K562 (cell line): ENCODE measurements around the gene GIPC3. TPM values are rescaled to one million over a fixed set of nuclear protein-coding genes. Genes with fewer than 3 reads are reported as not detected.

Source experiments
- ATAC-seq: fragments of 200-7000 bp; cut with Tn5 transposase; 3 replicates; pipeline ENCODE4 v1.9.1; 2020; ENCODE audit warnings: moderate library complexity
- BruUV-seq: library from RNA; stranded (reverse); fragments of 400-500 nt; replicated peaks from 2 replicates; lab custom pipeline; 2021; lab: Mats Ljungman, UMichigan
- CTCF ChIA-PET: fragments of 300-600 bp; formaldehyde crosslinking; extraction: SDS; loops from one replicate; lab custom pipeline; 2021; ENCODE audit warnings: low intra/inter-chr PET ratio; lab: Yijun Ruan, JAX
- POLR2A ChIA-PET: fragments of 300-600, 350-650 bp; sonication (Branson Sonifier 250); formaldehyde crosslinking; extraction: SDS; loops from one replicate; lab custom pipeline; 2021; ENCODE audit warnings: antibody characterized with exemption, inconsistent platforms; lab: Yijun Ruan, JAX
- DNase-seq, 4 experiments: peaks; one replicate each; pipeline versions ENCODE4 v3.0.0 to v3.0.0-alpha.2; 2011 to 2018; ENCODE audit warnings: low spot score in 3 of 4, mixed read lengths in 3 of 4; ENCODE audit errors: extremely low read depth in 1 of 4
- FAIRE-seq: peaks from 2 replicates; lab custom pipeline; 2011; peaks lifted over from hg19 to GRCh38; lab: Jason Lieb, UNC
- H2AFZ ChIP-seq: 2 replicates; pipeline ENCODE4 v1.6.0; 2011; ENCODE audit warnings: low read depth, low read length, control low read depth, inconsistent platforms
- H3K27ac ChIP-seq: fragments of 200-600 bp; 3 replicates; pipeline ENCODE4 v1.8.0; 2011; ENCODE audit warnings: low read depth, mild to moderate bottlenecking, control low read depth, inconsistent platforms, low read length, moderate library complexity, mixed read lengths; ENCODE audit errors: extremely low read depth
- H3K27me3 ChIP-seq, 2 experiments: fragments of 300-600 bp in 1 of 2; 2 replicates in 1 of 2; 3 replicates in 1 of 2; pipeline versions ENCODE4 v1.6.0 to v1.8.0; 2011; ENCODE audit warnings: inconsistent platforms in 2 of 2, low read length in 2 of 2, mild to moderate bottlenecking in 1 of 2, mixed read lengths in 1 of 2, moderate library complexity in 1 of 2; ENCODE audit not compliant: control insufficient read depth in 2 of 2, insufficient read depth in 2 of 2
- H3K36me3 ChIP-seq: fragments of 300-600 bp; 3 replicates; pipeline ENCODE4 v1.8.0; 2011; ENCODE audit warnings: mild to moderate bottlenecking, low read length, inconsistent platforms; ENCODE audit not compliant: control insufficient read depth, insufficient read depth
- H3K4me1 ChIP-seq, 2 experiments: fragments of 200-600 bp in 1 of 2; replicated peaks in 1 of 2; 2 replicates in 1 of 2; 3 replicates in 1 of 2; pipeline versions ENCODE4 v1.5.1 to v1.8.0; 2011; ENCODE audit warnings: inconsistent platforms in 2 of 2, low read length in 2 of 2, mild to moderate bottlenecking in 1 of 2, mixed read lengths in 1 of 2, moderate library complexity in 1 of 2; ENCODE audit not compliant: control insufficient read depth in 2 of 2, insufficient read depth in 2 of 2
- H3K4me2 ChIP-seq: 2 replicates; pipeline ENCODE4 v1.6.1; 2011; ENCODE audit warnings: low read length, control low read depth, inconsistent platforms, mixed read lengths; ENCODE audit not compliant: insufficient read depth
- H3K4me3 ChIP-seq: fragments of 200-600 bp; sonication (generic), shearing (Covaris generic); 2 replicates; pipeline ENCODE4 v1.5.1; 2016; ENCODE audit warnings: control low read depth, inconsistent platforms
- H3K79me2 ChIP-seq: fragments of 200-600 bp; 3 replicates; pipeline ENCODE4 v1.8.0; 2011; ENCODE audit warnings: low read length, inconsistent platforms; ENCODE audit not compliant: control insufficient read depth, insufficient read depth
- H3K9ac ChIP-seq, 2 experiments: 2 replicates each; pipeline versions ENCODE4 v1.6.0 to v1.6.1; 2011; ENCODE audit warnings: low read depth in 2 of 2, low read length in 2 of 2, control low read depth in 1 of 2, inconsistent platforms in 1 of 2, mild to moderate bottlenecking in 1 of 2, mixed read lengths in 1 of 2; ENCODE audit not compliant: insufficient read depth in 1 of 2
- H3K9me1 ChIP-seq: one replicate; pipeline ENCODE4 v1.6.0; 2011; ENCODE audit warnings: inconsistent platforms, mild to moderate bottlenecking, low read length, moderate library complexity; ENCODE audit not compliant: control insufficient read depth, insufficient read depth
- H3K9me3 ChIP-seq: replicated peaks from 2 replicates; pipeline ENCODE4 v1.5.1; 2011; ENCODE audit warnings: low read depth, low read length, inconsistent platforms; ENCODE audit not compliant: control insufficient read depth, insufficient read depth
- H4K20me1 ChIP-seq: replicated peaks from 2 replicates; pipeline ENCODE4 v1.6.1; 2011; ENCODE audit warnings: low read length, inconsistent platforms, mixed read lengths; ENCODE audit not compliant: control insufficient read depth, insufficient read depth
- E2F8 ChIP-seq: fragments of 450-650 bp; IDR thresholded peaks from 2 replicates; pipeline ENCODE4 v1.7.1; 2018; ENCODE audit warnings: mild to moderate bottlenecking, low read depth; ENCODE audit not compliant: partially characterized antibody
- JUNB ChIP-seq: fragments of 450-650 bp; formaldehyde crosslinking; conservative IDR thresholded peaks from 2 replicates; pipeline ENCODE4 v1.4.0; 2020; ENCODE audit warnings: mild to moderate bottlenecking
- MTA1 ChIP-seq: fragments of 450-650 bp; IDR thresholded peaks from 2 replicates; pipeline ENCODE4 v1.6.1; 2017; ENCODE audit warnings: borderline replicate concordance
- PRDM10 ChIP-seq: fragments of 450-650 bp; IDR thresholded peaks from 2 replicates; pipeline ENCODE4 v1.6.1; 2018; ENCODE audit not compliant: partially characterized antibody
- SAP30 ChIP-seq: fragments of 200-600 bp; sonication (generic); IDR thresholded peaks from 2 replicates; pipeline ENCODE4 v1.6.1; 2012; ENCODE audit warnings: borderline replicate concordance, low read depth, mild to moderate bottlenecking, moderate library complexity, low read length, control low read depth, inconsistent platforms; ENCODE audit not compliant: insufficient read depth, poor library complexity, severe bottlenecking
- TFAP4 ChIP-seq: sonication (generic); formaldehyde crosslinking; IDR thresholded peaks from 2 replicates; pipeline ENCODE4 v1.8.0; 2022; ENCODE audit warnings: missing genetic modification reagents, mild to moderate bottlenecking, moderate library complexity, borderline replicate concordance
- WGBS: fragments of 100-300 bp; shearing (Covaris generic); methylation state at CpG from one replicate; pipeline ENCODE4 v1.1.6; 2016; ENCODE audit warnings: low coverage, mixed read lengths; ENCODE audit not compliant: insufficient coverage; ENCODE audit errors: missing lambda C conversion rate; 5-methylcytosine and 5-hydroxymethylcytosine counted together
- in situ Hi-C: fragments of 300-500 bp; cut with MboI; formaldehyde crosslinking; loops from 4 replicates; pipeline ENCODE4 v1.15.0; 2018; ENCODE audit warnings: inconsistent platforms, mixed read lengths
- intact Hi-C: fragments of 100-400 bp; cut with micrococcal nuclease; formaldehyde crosslinking; loops from 2 replicates; pipeline ENCODE4 v1.14.2; 2022
- polyA plus RNA-seq, 8 experiments: library from polyadenylated mRNA; depleted of rRNA in 4 of 8; stranded (reverse) in 5 of 8; unstranded in 3 of 8; fragments of >200 nt; fragmentation: Nextera tagmentation in 2 of 8; fragmentation: Illumina TruSeq in 1 of 8; extraction: Ambion mirVana in 2 of 8; extraction: Trizol in 1 of 8; gene quantifications; 2 replicates each; pipeline versions ENCODE4 v1.2.1 to v1.2.3, GENCODE V29; 2011 to 2014; ENCODE audit warnings: inconsistent platforms in 1 of 8, missing spikeins in 1 of 8
- total RNA-seq, 7 experiments: library from RNA; depleted of rRNA in 6 of 7; stranded (reverse); fragments of >200 nt in 6 of 7; fragmentation: Illumina TruSeq in 2 of 7; extraction: Trizol in 2 of 7; gene quantifications; 2 replicates each; pipeline versions ENCODE4 v1.2.1 to v1.2.3, GENCODE V29; 2011 to 2021; ENCODE audit warnings: low replicate concordance in 1 of 7

The GIPC3 gene
- total and polyA plus RNA-seq, 9 of the 15 experiments (the other 6 are each of a cell fraction or from before 2014, with no cell fraction given) = 0.03 to 3.6 (median 1.5) TPM; not detected in 1

- ATAC-seq (peak; percentile 93), DNase-seq (peak; percentile 81 to 85 (median 84)), FAIRE-seq (peak; percentile 93)
- Histone ChIP-seq H3K9ac (0 out of 4 replicates have a peak overlapping the region, but pooled peaks of 1 of the 2 experiments have one; percentile 6), H3K27me3 (no peaks in the 10 kb centered on the region), H3K9me1 (no peaks in the 10 kb centered on the region), H2AFZ (no peak overlapping the region), H3K9me3 (no peaks in the 10 kb centered on the region), H3K4me3 (no peak overlapping the region), H3K4me2 (no peak overlapping the region), H3K79me2 (no peaks in the 10 kb centered on the region), H3K4me1 (peaks cover 0 to 49% of the 10 kb centered on the region in 2 experiments; a peak in 3 of 5 replicates), H4K20me1 (peaks cover 5% of the 10 kb centered on the region; the same call in 1 of the 2 replicates), H3K36me3 (peaks cover 65% of the 10 kb centered on the region; the same call in 2 of the 3 replicates), H3K27ac (no peak overlapping the region)
- in situ Hi-C loops = no loop called here
- POLR2A ChIA-PET = interaction anchor here (0.6 to 1.3 kb wide), 4 partner anchors 12 to 126 kb away, joined by 3 to 5 read pairs (median 3); partner anchors contain the start of gene MFSD12
- intact Hi-C loops = loop anchor here (1.0 to 10.0 kb wide), 2 partner anchors 32 to 60 kb away; partner anchors contain the start of gene TBXA2R
- CTCF ChIA-PET = interaction anchor here (0.6 to 2.1 kb wide), 4 partner anchors 29 to 308 kb away, joined by 3 to 19 read pairs (median 4); no protein-coding TSS in a partner anchor
- WGBS = 31% methylated on average over 12 of the region's 30 CpGs
- BruUV-seq = no TSS peak
- TF ChIP-seq JUNB (CRISPR knock-in tag) (no peak), SAP30 (no peak), TFAP4 (peak; percentile 78), E2F8 (no peak), MTA1 (peak; percentile 50; the same call in 1 of the 2 replicates), PRDM10 (peak; percentile 55)
Measured at GRCh38 chr19:3544742-3545668, 40.3 kb upstream of the GIPC3 start.
